Stimulated activated CD8-positive, alpha-beta memory T cell treated with anti-CD3 and anti-CD28 coated beads, Interleukin-2, amount 100 ng/mL, for 1 hour (primary cell): ENCODE results near the gene HACL1.
A peak's percentile ranks its signal among the peaks of the same experiment; 100 is the strongest.
"Not testable (repeated sequence)": the region's sequence is repeated elsewhere in the genome, so short reads cannot be mapped to it uniquely, and the experiment has no call there.

ENCODE experiments used
- DNase-seq, 2 donors: peaks; one replicate each; pipeline ENCODE4 v3.0.0-alpha.2; 2020; ENCODE audit warnings: low read depth in 2 of 2

The HACL1 gene

GRCh38 chr3:15581471-15582394 lies 19.6 kb downstream of the HACL1 start:
- DNase-seq: no peak

- DNase-seq: no peak
Measured at GRCh38 chr3:15579051-15579450, 22.3 kb downstream of the HACL1 start.

GRCh38 chr3:15578289-15578867 lies 23.0 kb downstream of the HACL1 start:
- no peak for DNase-seq

- no peak for DNase-seq
Measured at GRCh38 chr3:15576475-15576874, 24.9 kb downstream of the HACL1 start.

- no peak for DNase-seq
Measured at GRCh38 chr3:15575446-15575845, 25.9 kb downstream of the HACL1 start.

- no peak for DNase-seq
Measured at GRCh38 chr3:15572138-15572537, 29.2 kb downstream of the HACL1 start.

GRCh38 chr3:15563190-15563589 lies 38.2 kb downstream of the HACL1 start:
- DNase-seq: no peak

GRCh38 chr3:15562560-15562959 lies 38.8 kb downstream of the HACL1 start:
- no peak for DNase-seq

- DNase-seq: no peak
Measured at GRCh38 chr3:15558581-15558980, 42.8 kb downstream of the HACL1 start.

GRCh38 chr3:15557511-15557946 lies 43.8 kb downstream of the HACL1 start:
- DNase-seq: peak in 1 of 2 donors; percentile 15

GRCh38 chr3:15556512-15556911 lies 44.9 kb downstream of the HACL1 start:
- no peak for DNase-seq

GRCh38 chr3:15553749-15554148 lies 47.6 kb downstream of the HACL1 start:
- no peak for DNase-seq

GRCh38 chr3:15551902-15552301 lies 49.5 kb downstream of the HACL1 start:
- DNase-seq: no peak

- no peak for DNase-seq
Measured at GRCh38 chr3:15549846-15550245, 51.5 kb downstream of the HACL1 start.

- no peak for DNase-seq
Measured at GRCh38 chr3:15542614-15543013, 58.8 kb downstream of the HACL1 start.

- DNase-seq: no peak
Measured at GRCh38 chr3:15541371-15541770, 60.0 kb downstream of the HACL1 start.

- DNase-seq: no peak
Measured at GRCh38 chr3:15539066-15539465, 62.3 kb downstream of the HACL1 start.

- no peak for DNase-seq
Measured at GRCh38 chr3:15538345-15538744, 63.0 kb downstream of the HACL1 start.

GRCh38 chr3:15536856-15537255 lies 64.5 kb downstream of the HACL1 start:
- DNase-seq: no peak

GRCh38 chr3:15535732-15536131 lies 65.6 kb downstream of the HACL1 start:
- peak in 1 of 2 donors; percentile 12 for DNase-seq

GRCh38 chr3:15532614-15533013 lies 68.8 kb downstream of the HACL1 start:
- DNase-seq: not testable (repeated sequence)

GRCh38 chr3:15531346-15531745 lies 70.0 kb downstream of the HACL1 start:
- no peak for DNase-seq

GRCh38 chr3:15528854-15529537 lies 72.4 kb downstream of the HACL1 start:
- no peak for DNase-seq
